Measurements from ENCODE around the gene MICB.

The MICB gene

DNA sequence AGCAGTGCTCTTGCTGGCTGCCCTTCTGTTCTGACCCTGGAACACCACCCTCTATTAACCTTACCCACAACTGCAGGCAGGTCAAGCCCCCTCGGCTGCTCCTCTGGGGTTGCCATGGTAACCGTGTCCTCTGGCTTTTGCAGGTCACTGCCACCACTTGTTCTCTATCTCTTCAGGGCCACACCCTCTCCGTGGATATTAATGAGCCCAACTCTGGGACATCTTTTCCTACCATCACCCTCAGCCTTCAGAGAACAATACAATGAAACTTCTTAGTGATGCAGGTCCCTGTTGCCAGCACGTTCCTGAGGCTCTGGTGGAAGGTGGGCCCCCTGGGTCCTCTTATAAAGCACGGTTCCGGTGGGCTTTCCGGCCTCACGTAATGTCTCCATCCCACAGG lies 30.8 kb upstream of the MICB start:
- DNase-seq (ENCODE audit: insufficient read length, low spot score) (no peak), FAIRE-seq (no peak)
- no peak for TF ChIP-seq POLR2A (IDR thresholded peaks at IDR 0.05; ENCODE audit: low read depth, low read length)

GRCh38 chr6:31468311-31468710 lies 29.6 kb upstream of the MICB start:
- DNase-seq (ENCODE audit: insufficient read length, low spot score) (no peak), FAIRE-seq (no peak)
- TF ChIP-seq POLR2A (IDR thresholded peaks at IDR 0.05; ENCODE audit: low read depth, low read length) = no peak

- FAIRE-seq (no peak), DNase-seq (ENCODE audit: insufficient read length, low spot score) (no peak)
- no peak for TF ChIP-seq POLR2A (IDR thresholded peaks at IDR 0.05; ENCODE audit: low read depth, low read length)
Measured at GRCh38 chr6:31470801-31471200, 27.1 kb upstream of the MICB start.

DNA sequence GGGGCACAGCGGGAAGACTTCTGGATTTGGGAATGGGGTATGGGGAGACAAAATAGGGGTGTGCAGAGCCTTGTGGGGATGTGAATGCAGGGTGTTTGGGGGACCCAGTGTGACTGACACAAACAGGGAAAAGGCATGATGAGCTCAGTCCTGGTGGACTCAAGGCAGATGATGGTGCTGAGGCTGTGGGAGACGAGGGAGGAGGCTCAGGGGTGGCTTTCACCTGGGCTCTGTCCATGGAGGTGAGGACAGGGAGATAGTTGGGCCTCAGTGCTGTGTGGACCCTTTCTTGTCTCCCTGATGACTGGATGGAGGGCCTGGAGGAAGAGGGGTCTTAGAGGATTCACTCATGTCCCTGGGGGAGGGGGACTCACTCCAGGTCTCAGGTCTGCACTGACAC lies 26.2 kb upstream of the MICB start:
- no peak for TF ChIP-seq POLR2A (IDR thresholded peaks at IDR 0.05; ENCODE audit: low read depth, low read length)
- FAIRE-seq = no peak
- DNase-seq (ENCODE audit: insufficient read length, low spot score) = no peak

GRCh38 chr6:31472259-31472658 lies 25.7 kb upstream of the MICB start:
- DNase-seq (ENCODE audit: insufficient read length, low spot score) (no peak), FAIRE-seq (no peak)
- no peak for TF ChIP-seq POLR2A (IDR thresholded peaks at IDR 0.05; ENCODE audit: low read depth, low read length)

GRCh38 chr6:31473244-31473643 lies 24.7 kb upstream of the MICB start:
- no peak for FAIRE-seq
- TF ChIP-seq POLR2A (IDR thresholded peaks at IDR 0.05; ENCODE audit: low read depth, low read length) = no peak
- no peak for DNase-seq (ENCODE audit: insufficient read length, low spot score)

- FAIRE-seq = no peak
- DNase-seq (ENCODE audit: insufficient read length, low spot score) = no peak
- TF ChIP-seq POLR2A (IDR thresholded peaks at IDR 0.05; ENCODE audit: low read depth, low read length) = no peak
Measured at GRCh38 chr6:31473780-31474761, 23.9 kb upstream of the MICB start.

GRCh38 chr6:31474871-31475286 lies 23.1 kb upstream of the MICB start:
- TF ChIP-seq POLR2A (IDR thresholded peaks at IDR 0.05; ENCODE audit: low read depth, low read length) = no peak
- no peak for DNase-seq (ENCODE audit: insufficient read length, low spot score)
- no peak for FAIRE-seq

- no peak for DNase-seq (ENCODE audit: insufficient read length, low spot score)
- TF ChIP-seq POLR2A (IDR thresholded peaks at IDR 0.05; ENCODE audit: low read depth, low read length) = no peak
- FAIRE-seq = no peak
Measured at GRCh38 chr6:31476515-31477139, 21.3 kb upstream of the MICB start.

GRCh38 chr6:31477521-31477920 lies 20.4 kb upstream of the MICB start:
- no peak for TF ChIP-seq POLR2A (IDR thresholded peaks at IDR 0.05; ENCODE audit: low read depth, low read length)
- DNase-seq (ENCODE audit: insufficient read length, low spot score) (no peak), FAIRE-seq (no peak)

- no peak for FAIRE-seq
- no peak for DNase-seq (ENCODE audit: insufficient read length, low spot score)
- no peak for TF ChIP-seq POLR2A (IDR thresholded peaks at IDR 0.05; ENCODE audit: low read depth, low read length)
Measured at GRCh38 chr6:31478186-31478950, 19.6 kb upstream of the MICB start.

- no peak for TF ChIP-seq POLR2A (IDR thresholded peaks at IDR 0.05; ENCODE audit: low read depth, low read length)
- no peak for DNase-seq (ENCODE audit: insufficient read length, low spot score)
- FAIRE-seq = no peak
Measured at GRCh38 chr6:31479151-31479932, 18.6 kb upstream of the MICB start.

- no peak for FAIRE-seq
Measured at GRCh38 chr6:31479933-31480535, 17.9 kb upstream of the MICB start.

More at GRCh38 chr6:31479933-31480535, 17.9 kb upstream of the MICB start:
- DNase-seq (ENCODE audit: insufficient read length, low spot score) = no peak
- no peak for TF ChIP-seq POLR2A (IDR thresholded peaks at IDR 0.05; ENCODE audit: low read depth, low read length)
